ENCODE results near the gene MRPL48. TPM values are rescaled to one million over a fixed set of nuclear protein-coding genes. Genes with fewer than 3 reads are reported as not detected.

The MRPL48 gene
- total RNA-seq, 1 experiment from 2014 or later = 66.8 TPM

- POLR2A ChIA-PET = no interaction called here
- DNase-seq (ENCODE audit: low read depth, low spot score) (peak; percentile 7), ATAC-seq (peak; percentile 99)
- no peak overlapping the region for H3K9ac ChIP-seq (ENCODE audit: low read length)
- BruUV-seq (replicated peaks) = no TSS peak
- H3K4me3 ChIP-seq (replicated peaks in 1 of 2; ENCODE audit: low read depth in 1 of 2, low read length in 2 of 2) = no peak overlapping the region
- peak; percentile 33; the same call in 1 of the 2 replicates for TF ChIP-seq RAD21 (IDR thresholded peaks at IDR 0.05; ENCODE audit: low read depth)
- TF ChIP-seq SP1 (IDR thresholded peaks at IDR 0.05; ENCODE audit: low read depth) = no peak
- TF ChIP-seq, protein P1, sequence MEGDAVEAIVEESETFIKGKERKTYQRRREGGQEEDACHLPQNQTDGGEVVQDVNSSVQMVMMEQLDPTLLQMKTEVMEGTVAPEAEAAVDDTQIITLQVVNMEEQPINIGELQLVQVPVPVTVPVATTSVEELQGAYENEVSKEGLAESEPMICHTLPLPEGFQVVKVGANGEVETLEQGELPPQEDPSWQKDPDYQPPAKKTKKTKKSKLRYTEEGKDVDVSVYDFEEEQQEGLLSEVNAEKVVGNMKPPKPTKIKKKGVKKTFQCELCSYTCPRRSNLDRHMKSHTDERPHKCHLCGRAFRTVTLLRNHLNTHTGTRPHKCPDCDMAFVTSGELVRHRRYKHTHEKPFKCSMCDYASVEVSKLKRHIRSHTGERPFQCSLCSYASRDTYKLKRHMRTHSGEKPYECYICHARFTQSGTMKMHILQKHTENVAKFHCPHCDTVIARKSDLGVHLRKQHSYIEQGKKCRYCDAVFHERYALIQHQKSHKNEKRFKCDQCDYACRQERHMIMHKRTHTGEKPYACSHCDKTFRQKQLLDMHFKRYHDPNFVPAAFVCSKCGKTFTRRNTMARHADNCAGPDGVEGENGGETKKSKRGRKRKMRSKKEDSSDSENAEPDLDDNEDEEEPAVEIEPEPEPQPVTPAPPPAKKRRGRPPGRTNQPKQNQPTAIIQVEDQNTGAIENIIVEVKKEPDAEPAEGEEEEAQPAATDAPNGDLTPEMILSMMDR (IDR thresholded peaks at IDR 0.05 in 2 of 3, conservative IDR thresholded peaks at IDR 0.05 in 1 of 3; ENCODE audit: borderline replicate concordance in 1 of 3, insufficient read depth in 1 of 3, low read depth in 2 of 3, low read length in 2 of 3) = peak in 2 of 3 experiments; percentile 37 to 38; a peak in 4 of 6 replicates
- TF ChIP-seq ATF3 (IDR thresholded peaks at IDR 0.05) = no peak
- no peaks in the 10 kb centered on the region for H3K27me3 ChIP-seq (ENCODE audit: insufficient read depth, low read length)
- no peaks in the 10 kb centered on the region for H3K9me3 ChIP-seq (ENCODE audit: control insufficient read depth in 1 of 2, insufficient read depth in 1 of 2, low read depth in 1 of 2, low read length in 2 of 2)
- H3K4me2 ChIP-seq (ENCODE audit: low read length) = no peak overlapping the region
- no peaks in the 10 kb centered on the region for H3K79me2 ChIP-seq (ENCODE audit: insufficient read depth, low read length)
- H3K36me3 ChIP-seq (ENCODE audit: control insufficient read depth in 1 of 2, insufficient read depth in 2 of 2, low read length in 2 of 2) = no peaks in the 10 kb centered on the region
- intact Hi-C loops (cut with micrococcal nuclease) = no loop called here
- CTCF ChIA-PET = no interaction called here
- H3K27ac ChIP-seq (ENCODE audit: low read depth, low read length) = no peak overlapping the region
- RAD21 ChIA-PET (ENCODE audit: low non-redundant PET in 1 of 2, low total read pairs in 2 of 2, uncharacterized antibody in 2 of 2, unreplicated experiment in 2 of 2) = no interaction called here
- H4K20me1 ChIP-seq (ENCODE audit: insufficient read depth) = no peaks in the 10 kb centered on the region
- H2AFZ ChIP-seq (ENCODE audit: low read depth, low read length, poor library complexity, severe bottlenecking) = no peak overlapping the region
- no peaks in the 10 kb centered on the region for H3K9me2 ChIP-seq (ENCODE audit: insufficient read depth)
- H3K4me1 ChIP-seq (ENCODE audit: control insufficient read depth in 1 of 2, insufficient read depth in 2 of 2, low read length in 2 of 2) = peaks cover 0 to 6% of the 10 kb centered on the region in 2 experiments; a peak in 2 of 4 replicates
Observed at GRCh38 chr11:73907191-73907590, 119.5 kb downstream of the MRPL48 start.

DNA sequence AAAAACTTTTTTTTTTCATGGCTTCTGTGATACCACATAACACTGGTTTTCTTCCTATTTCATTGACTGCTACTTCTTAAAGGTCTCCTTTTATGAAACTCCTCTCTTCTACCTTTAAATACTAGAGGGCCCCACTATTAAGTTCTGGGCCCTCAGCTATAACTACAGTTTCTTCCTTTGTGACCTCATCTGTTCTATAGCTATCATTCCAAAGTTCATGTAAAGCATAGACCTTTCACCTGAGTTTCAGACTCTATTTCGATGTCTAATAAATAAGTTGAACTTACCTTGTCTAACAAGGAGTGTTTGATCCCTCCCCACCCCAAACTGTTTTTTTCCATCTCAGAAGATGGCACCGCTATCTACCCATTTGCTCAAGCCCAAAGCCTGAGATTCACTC lies 124.4 kb downstream of the MRPL48 start:
- TF ChIP-seq RAD21 (IDR thresholded peaks at IDR 0.05; ENCODE audit: low read depth) (no peak), YY1 (IDR thresholded peaks at IDR 0.05; ENCODE audit: extremely low read depth, insufficient replicate concordance, low read depth, low read length) (no peak), ZFX (IDR thresholded peaks at IDR 0.05) (no peak), POLR2AphosphoS5 (IDR thresholded peaks at IDR 0.05; ENCODE audit: low read depth, low read length) (no peak), FOSL1 (IDR thresholded peaks at IDR 0.05; ENCODE audit: low read depth) (no peak), POLR2A (IDR thresholded peaks at IDR 0.05; ENCODE audit: borderline replicate concordance, extremely low read depth, insufficient read depth, insufficient read length) (no peak), SRF (IDR thresholded peaks at IDR 0.05; ENCODE audit: low read depth) (no peak), SP1 (IDR thresholded peaks at IDR 0.05; ENCODE audit: low read depth) (no peak), EZH2 (IDR thresholded peaks at IDR 0.05) (no peak)
- TF ChIP-seq, protein P1 (IDR thresholded peaks at IDR 0.05 in 2 of 3, conservative IDR thresholded peaks at IDR 0.05 in 1 of 3; ENCODE audit: borderline replicate concordance in 1 of 3, insufficient read depth in 1 of 3, low read depth in 2 of 3, low read length in 2 of 3) = no peak
- intact Hi-C loops (cut with micrococcal nuclease) = no loop called here
- ATAC-seq = no peak

More for the DNA sequence above, 124.4 kb downstream of the MRPL48 start:
- no TSS peak for BruUV-seq (replicated peaks)
- Histone ChIP-seq H4K20me1 (ENCODE audit: insufficient read depth) (no peaks in the 10 kb centered on the region), H2AFZ (ENCODE audit: low read depth, low read length, poor library complexity, severe bottlenecking) (no peak overlapping the region), H3K27me3 (ENCODE audit: insufficient read depth, low read length) (no peaks in the 10 kb centered on the region), H3K9ac (ENCODE audit: low read length) (no peak overlapping the region), H3K9me3 (ENCODE audit: control insufficient read depth in 1 of 2, insufficient read depth in 1 of 2, low read depth in 1 of 2, low read length in 2 of 2) (no peaks in the 10 kb centered on the region), H3K9me2 (ENCODE audit: insufficient read depth) (no peaks in the 10 kb centered on the region), H3K27ac (ENCODE audit: low read depth, low read length) (no peak overlapping the region), H3K4me1 (ENCODE audit: control insufficient read depth in 1 of 2, insufficient read depth in 2 of 2, low read length in 2 of 2) (peaks cover 0 to 5% of the 10 kb centered on the region in 2 experiments; a peak in 2 of 4 replicates), H3K4me2 (ENCODE audit: low read length) (no peak overlapping the region), H3K4me3 (replicated peaks in 1 of 2; ENCODE audit: low read depth in 1 of 2, low read length in 2 of 2) (no peak overlapping the region), H3K79me2 (ENCODE audit: insufficient read depth, low read length) (no peaks in the 10 kb centered on the region), H3K36me3 (ENCODE audit: control insufficient read depth in 1 of 2, insufficient read depth in 2 of 2, low read length in 2 of 2) (no peaks in the 10 kb centered on the region)
- RAD21 ChIA-PET (ENCODE audit: low non-redundant PET in 1 of 2, low total read pairs in 2 of 2, uncharacterized antibody in 2 of 2, unreplicated experiment in 2 of 2) = no interaction called here
- no peak for DNase-seq (ENCODE audit: low read depth, low spot score)
- POLR2A ChIA-PET = no interaction called here
- CTCF ChIA-PET = no interaction called here
